Astrocyte of the cerebellum (primary cell): ENCODE data around the gene PRH2.

Experiments used
- DNase-seq: peaks from one replicate; pipeline ENCODE4 v3.0.0-alpha.2; 2011; ENCODE audit warnings: low read depth
- H3K4me3 ChIP-seq: 2 replicates; pipeline ENCODE4 v1.5.1; 2011; ENCODE audit warnings: mild to moderate bottlenecking, low read depth, low read length, moderate library complexity
- in situ Hi-C: cut with HindIII; loops from 2 replicates; pipeline ENCODE4 v1.10.0; 2017; ENCODE audit warnings: low sequenced_read_pairs
- TF ChIP-seq, protein P1 (sequence below): IDR thresholded peaks from 2 replicates; pipeline ENCODE4 v1.5.1; 2012; ENCODE audit warnings: low read length, low read depth, moderate library complexity, mild to moderate bottlenecking; ENCODE audit errors: missing control alignments

PRH2 gene

DNA sequence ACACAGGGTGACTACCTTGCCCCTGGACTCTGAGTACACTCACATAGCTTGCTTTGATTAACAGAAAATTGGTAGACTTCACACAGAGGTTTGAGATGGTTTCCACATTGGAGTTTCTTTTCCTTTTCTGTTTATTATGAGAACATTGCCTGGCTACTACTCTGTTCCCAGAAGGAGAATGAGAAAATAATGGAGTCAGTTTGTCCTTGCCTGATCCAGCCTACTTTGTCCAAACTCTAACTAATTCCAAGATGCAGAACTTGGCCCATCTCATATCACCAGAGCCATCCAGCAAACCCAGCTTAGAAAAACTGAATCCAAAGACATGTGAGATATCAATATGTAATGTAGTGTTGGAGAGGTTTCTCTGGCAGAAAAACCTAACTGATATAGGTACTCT, 37.3 kb downstream of the PRH2 start:
- DNase-seq = no peak
- H3K4me3 ChIP-seq = no peak overlapping the region
- TF ChIP-seq, protein P1, sequence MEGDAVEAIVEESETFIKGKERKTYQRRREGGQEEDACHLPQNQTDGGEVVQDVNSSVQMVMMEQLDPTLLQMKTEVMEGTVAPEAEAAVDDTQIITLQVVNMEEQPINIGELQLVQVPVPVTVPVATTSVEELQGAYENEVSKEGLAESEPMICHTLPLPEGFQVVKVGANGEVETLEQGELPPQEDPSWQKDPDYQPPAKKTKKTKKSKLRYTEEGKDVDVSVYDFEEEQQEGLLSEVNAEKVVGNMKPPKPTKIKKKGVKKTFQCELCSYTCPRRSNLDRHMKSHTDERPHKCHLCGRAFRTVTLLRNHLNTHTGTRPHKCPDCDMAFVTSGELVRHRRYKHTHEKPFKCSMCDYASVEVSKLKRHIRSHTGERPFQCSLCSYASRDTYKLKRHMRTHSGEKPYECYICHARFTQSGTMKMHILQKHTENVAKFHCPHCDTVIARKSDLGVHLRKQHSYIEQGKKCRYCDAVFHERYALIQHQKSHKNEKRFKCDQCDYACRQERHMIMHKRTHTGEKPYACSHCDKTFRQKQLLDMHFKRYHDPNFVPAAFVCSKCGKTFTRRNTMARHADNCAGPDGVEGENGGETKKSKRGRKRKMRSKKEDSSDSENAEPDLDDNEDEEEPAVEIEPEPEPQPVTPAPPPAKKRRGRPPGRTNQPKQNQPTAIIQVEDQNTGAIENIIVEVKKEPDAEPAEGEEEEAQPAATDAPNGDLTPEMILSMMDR = no peak
- in situ Hi-C loops = no loop called here

DNA sequence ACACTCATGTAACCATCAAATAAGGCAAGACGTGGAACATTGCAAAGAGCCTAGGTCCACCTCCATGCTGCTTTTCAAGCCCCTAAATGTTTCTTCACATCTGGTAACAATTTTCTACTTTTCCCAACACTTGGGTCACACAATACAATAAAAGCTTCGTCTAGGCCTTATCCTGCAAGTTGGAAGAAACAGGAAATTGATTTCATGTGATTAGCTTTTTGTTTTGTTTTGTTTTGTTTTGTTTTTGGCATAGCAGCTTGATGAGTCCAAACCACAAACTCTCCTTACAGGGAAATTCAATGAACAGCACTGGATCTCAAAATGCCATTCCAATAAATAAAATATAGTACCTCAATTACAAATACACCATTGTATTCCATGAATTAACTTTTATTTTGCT, 38.4 kb downstream of the PRH2 start:
- TF ChIP-seq, protein P1 = no peak

DNA sequence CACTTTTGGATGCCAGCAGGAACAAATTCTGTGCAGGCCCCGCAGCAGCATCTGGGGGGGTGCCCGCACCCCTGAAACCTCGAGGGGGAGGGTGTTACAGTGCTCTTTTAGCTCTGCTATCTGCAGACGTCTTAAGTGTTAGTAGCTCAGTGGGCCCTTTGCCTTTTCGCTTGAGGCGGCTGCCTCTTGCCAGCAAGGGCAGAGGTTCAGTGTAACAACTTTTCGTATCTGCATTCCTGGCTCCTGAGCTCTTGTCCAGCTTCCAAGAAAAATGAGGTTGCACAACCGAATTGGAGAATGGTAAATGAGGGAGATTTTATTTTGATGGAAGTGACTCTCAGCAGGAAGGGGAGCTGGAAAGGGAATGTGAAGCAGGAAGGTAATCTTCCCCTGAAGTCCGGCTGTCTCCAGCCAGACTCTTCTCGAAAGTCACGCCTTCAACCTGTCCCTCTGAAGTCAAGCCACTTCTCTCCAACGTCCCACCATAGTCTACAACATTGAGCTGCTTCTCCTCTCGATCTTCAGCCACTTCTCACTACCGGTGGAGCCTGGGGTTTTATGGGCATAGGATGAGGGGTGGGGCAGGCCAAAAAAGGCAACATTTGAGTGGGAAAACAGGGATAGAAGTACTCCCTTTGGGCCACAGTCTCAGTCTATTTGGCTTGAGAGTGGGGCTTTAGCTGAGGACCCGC, 39.9 kb downstream of the PRH2 start:
- TF ChIP-seq, protein P1 = no peak
- H3K4me3 ChIP-seq = no peak overlapping the region
- DNase-seq = peak; percentile 85
- in situ Hi-C loops = no loop called here

More for the DNA sequence above, 38.4 kb downstream of the PRH2 start:
- DNase-seq = peak; percentile 67
- H3K4me3 ChIP-seq = no peak overlapping the region
- in situ Hi-C loops = no loop called here

DNA sequence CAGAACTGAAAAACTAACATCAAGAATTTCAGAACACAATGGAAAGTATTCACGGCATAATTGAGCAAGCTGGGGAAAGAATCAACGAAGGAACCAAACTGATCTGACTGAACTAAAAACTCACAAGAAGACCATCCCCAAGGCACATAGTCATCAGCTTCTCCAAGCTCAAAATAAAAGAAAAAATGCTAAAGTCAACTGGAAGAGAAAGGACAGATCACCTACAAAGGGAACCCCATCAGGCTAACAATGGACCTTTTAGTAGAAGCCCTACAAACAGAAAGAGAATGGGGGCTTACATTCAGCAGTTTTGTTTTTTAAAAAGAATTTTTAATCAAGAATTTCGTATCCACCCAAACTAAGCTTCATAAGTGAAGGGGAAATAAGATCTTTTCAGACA, 45.9 kb downstream of the PRH2 start:
- H3K4me3 ChIP-seq = no peak overlapping the region
- TF ChIP-seq, protein P1 = no peak
- in situ Hi-C loops = no loop called here
- no peak for DNase-seq

DNA sequence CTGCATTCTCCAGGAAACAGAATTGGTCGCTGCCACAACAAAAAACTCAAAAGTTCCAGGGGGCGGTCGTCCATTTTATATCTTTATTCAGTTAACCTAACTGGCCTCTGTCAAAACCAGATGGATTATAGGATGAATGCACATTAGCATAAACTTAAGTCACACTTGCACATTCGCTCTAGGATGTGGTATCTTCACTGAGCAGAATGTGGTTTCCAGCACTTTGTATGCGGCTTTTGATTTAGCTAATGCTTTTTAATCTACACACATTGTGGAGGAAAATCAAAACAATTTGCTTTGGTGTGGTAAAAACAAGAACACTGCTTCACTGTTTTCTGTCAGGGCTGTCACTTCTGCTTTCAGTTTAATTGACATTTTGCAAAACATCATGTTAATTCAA, 53.2 kb downstream of the PRH2 start:
- DNase-seq = no peak

More for the DNA sequence above, 53.2 kb downstream of the PRH2 start:
- TF ChIP-seq, protein P1 = no peak
- in situ Hi-C loops = no loop called here
- no peak overlapping the region for H3K4me3 ChIP-seq
